Measurements from ENCODE around the gene KIZ.

- TF ChIP-seq POLR2A (IDR thresholded peaks at IDR 0.05; ENCODE audit: low read length) = no peak
- no peak for TF ChIP-seq GATA1 (IDR thresholded peaks at IDR 0.05; ENCODE audit: low read depth, low read length)
Measured at GRCh38 chr20:21259346-21259745, 133.5 kb downstream of the KIZ start.
